ENCODE measurements around the gene UBE2L3.

Gene UBE2L3

GRCh38 chr22:21598302-21598701 lies 30.8 kb downstream of the UBE2L3 start:
- H3K79me2 ChIP-seq (ENCODE audit: low read length) = peaks cover 99% of the 10 kb centered on the region
- H2AFZ ChIP-seq (ENCODE audit: low read length) = no peak overlapping the region
- H3K36me3 ChIP-seq (replicated peaks; ENCODE audit: insufficient read depth, low read length) = no peaks in the 10 kb centered on the region
- H3K4me1 ChIP-seq (ENCODE audit: low read length) = no peaks in the 10 kb centered on the region
- H3K9ac ChIP-seq (ENCODE audit: low read length) = no peak overlapping the region
- H4K20me1 ChIP-seq (ENCODE audit: insufficient read depth, low read length) = peaks cover 26% of the 10 kb centered on the region; the same call in 1 of the 2 replicates
- no peaks in the 10 kb centered on the region for H3F3A ChIP-seq (ENCODE audit: insufficient read depth, low read length)
- H3K9me3 ChIP-seq (replicated peaks; ENCODE audit: insufficient read depth, low read length) = no peaks in the 10 kb centered on the region
- no peak overlapping the region for H3K4me2 ChIP-seq (ENCODE audit: low read depth, low read length)
- H3K27me3 ChIP-seq (replicated peaks; ENCODE audit: insufficient read depth, low read length) = no peaks in the 10 kb centered on the region
- no peak overlapping the region for H3K27ac ChIP-seq (ENCODE audit: low read length)
- TF ChIP-seq CTCF (IDR thresholded peaks at IDR 0.05; ENCODE audit: low read length) = no peak
- no peak for TF ChIP-seq EZH2phosphoT487 (IDR thresholded peaks at IDR 0.05; ENCODE audit: low read length)
- no peak for TF ChIP-seq EZH2 (optimal IDR thresholded peaks at IDR 0.05; ENCODE audit: low read depth, low read length)
- no peaks in the 10 kb centered on the region for H3K9me2 ChIP-seq (replicated peaks; ENCODE audit: insufficient read depth, low read length)
- H3K4me3 ChIP-seq (ENCODE audit: low read length) = no peak overlapping the region
- DNase-seq = no peak

- Histone ChIP-seq H4K20me1 (ENCODE audit: insufficient read depth, low read length) (peaks cover 19% of the 10 kb centered on the region), H2AFZ (ENCODE audit: low read length) (no peak overlapping the region), H3K79me2 (ENCODE audit: low read length) (peaks cover 97% of the 10 kb centered on the region), H3K9ac (ENCODE audit: low read length) (no peak overlapping the region), H3K4me1 (ENCODE audit: low read length) (no peaks in the 10 kb centered on the region), H3K27me3 (replicated peaks; ENCODE audit: insufficient read depth, low read length) (no peaks in the 10 kb centered on the region), H3F3A (ENCODE audit: insufficient read depth, low read length) (no peaks in the 10 kb centered on the region), H3K27ac (ENCODE audit: low read length) (no peak overlapping the region), H3K36me3 (replicated peaks; ENCODE audit: insufficient read depth, low read length) (no peaks in the 10 kb centered on the region), H3K4me3 (ENCODE audit: low read length) (no peak overlapping the region), H3K9me2 (replicated peaks; ENCODE audit: insufficient read depth, low read length) (no peaks in the 10 kb centered on the region), H3K9me3 (replicated peaks; ENCODE audit: insufficient read depth, low read length) (no peaks in the 10 kb centered on the region), H3K4me2 (ENCODE audit: low read depth, low read length) (no peak overlapping the region)
- no peak for TF ChIP-seq EZH2 (optimal IDR thresholded peaks at IDR 0.05; ENCODE audit: low read depth, low read length)
- TF ChIP-seq CTCF (IDR thresholded peaks at IDR 0.05; ENCODE audit: low read length) = no peak
- TF ChIP-seq EZH2phosphoT487 (IDR thresholded peaks at IDR 0.05; ENCODE audit: low read length) = no peak
- no peak for DNase-seq
These were observed 31.8 kb downstream of the UBE2L3 start for GRCh38 chr22:21599053-21599893.

- peaks cover 21% of the 10 kb centered on the region for H4K20me1 ChIP-seq (ENCODE audit: insufficient read depth, low read length)
- H3K9me2 ChIP-seq (replicated peaks; ENCODE audit: insufficient read depth, low read length) = no peaks in the 10 kb centered on the region
These were observed 35.1 kb downstream of the UBE2L3 start for GRCh38 chr22:21602579-21602978.

More at GRCh38 chr22:21602579-21602978, 35.1 kb downstream of the UBE2L3 start:
- Histone ChIP-seq H3K4me3 (ENCODE audit: low read length) (no peak overlapping the region), H3K79me2 (ENCODE audit: low read length) (peaks cover 97% of the 10 kb centered on the region), H3F3A (ENCODE audit: insufficient read depth, low read length) (no peaks in the 10 kb centered on the region), H3K9ac (ENCODE audit: low read length) (no peak overlapping the region), H3K36me3 (replicated peaks; ENCODE audit: insufficient read depth, low read length) (no peaks in the 10 kb centered on the region), H3K27ac (ENCODE audit: low read length) (no peak overlapping the region), H3K4me1 (ENCODE audit: low read length) (no peaks in the 10 kb centered on the region), H2AFZ (ENCODE audit: low read length) (no peak overlapping the region), H3K9me3 (replicated peaks; ENCODE audit: insufficient read depth, low read length) (no peaks in the 10 kb centered on the region), H3K4me2 (ENCODE audit: low read depth, low read length) (no peak overlapping the region), H3K27me3 (replicated peaks; ENCODE audit: insufficient read depth, low read length) (no peaks in the 10 kb centered on the region)
- DNase-seq = no peak
- TF ChIP-seq EZH2phosphoT487 (IDR thresholded peaks at IDR 0.05; ENCODE audit: low read length) (no peak), CTCF (IDR thresholded peaks at IDR 0.05; ENCODE audit: low read length) (no peak), EZH2 (optimal IDR thresholded peaks at IDR 0.05; ENCODE audit: low read depth, low read length) (no peak)

Data from MM.1S (cell line).